HepG2 (cell line): ENCODE measurements around the gene SYCE3. TPM values are rescaled to one million over a fixed set of nuclear protein-coding genes. Genes with fewer than 3 reads are reported as not detected.

Source experiments
- ZNF10 ChIP-seq: sonication (generic); formaldehyde crosslinking; IDR thresholded peaks from 2 replicates; pipeline ENCODE4 v1.4.0; 2020; ENCODE audit warnings: mild to moderate bottlenecking, low read depth, missing genetic modification reagents, borderline replicate concordance
- polyA plus RNA-seq, 8 experiments: library from polyadenylated mRNA; depleted of rRNA in 3 of 8; stranded (reverse) in 7 of 8; unstranded in 1 of 8; fragments of >200 nt; fragmentation: Illumina TruSeq in 4 of 8; extraction: Trizol in 4 of 8; gene quantifications; 2 replicates each; pipeline versions ENCODE4 v1.2.1 to v1.2.3, GENCODE V29; 2011 to 2016; ENCODE audit warnings: low read depth in 4 of 8, missing spikeins in 1 of 8, mixed read lengths in 1 of 8; ENCODE audit not compliant: insufficient read depth in 1 of 8
- total RNA-seq, 5 experiments: library from RNA; depleted of rRNA; stranded (reverse); fragments of >200 nt; fragmentation: Illumina TruSeq; extraction: Trizol; gene quantifications; 2 replicates each; pipeline ENCODE4 v1.2.3, GENCODE V29; 2016; ENCODE audit warnings: low read depth in 1 of 5
- TF ChIP-seq, protein P1 (sequence below): sonication (generic); formaldehyde crosslinking; IDR thresholded peaks from 2 replicates; pipeline ENCODE4 v1.4.0; 2020; ENCODE audit warnings: mild to moderate bottlenecking, missing genetic modification reagents, borderline replicate concordance
- TF ChIP-seq, protein P2 (sequence below): sonication (generic); formaldehyde crosslinking; IDR thresholded peaks from 2 replicates; pipeline ENCODE4 v1.4.0; 2020; ENCODE audit warnings: mild to moderate bottlenecking, low read depth, missing genetic modification reagents
- TF ChIP-seq, protein P3 (sequence below): sonication (generic); formaldehyde crosslinking; IDR thresholded peaks from 2 replicates; pipeline ENCODE4 v1.8.0; 2022; ENCODE audit warnings: mild to moderate bottlenecking, missing genetic modification reagents, moderate library complexity
- TF ChIP-seq, protein P4 (sequence below): sonication (generic); formaldehyde crosslinking; IDR thresholded peaks from 2 replicates; pipeline ENCODE4 v1.4.0; 2020; ENCODE audit warnings: missing genetic modification reagents
- TF ChIP-seq, protein P5 (sequence below): sonication (generic); formaldehyde crosslinking; IDR thresholded peaks from 2 replicates; pipeline ENCODE4 v1.5.1; 2020; ENCODE audit warnings: mild to moderate bottlenecking, missing genetic modification reagents, moderate library complexity

Gene SYCE3
- total and polyA plus RNA-seq, 2 of the 13 experiments (the other 11 are each of a cell fraction or from before 2014, with no cell fraction given), result not detected

DNA sequence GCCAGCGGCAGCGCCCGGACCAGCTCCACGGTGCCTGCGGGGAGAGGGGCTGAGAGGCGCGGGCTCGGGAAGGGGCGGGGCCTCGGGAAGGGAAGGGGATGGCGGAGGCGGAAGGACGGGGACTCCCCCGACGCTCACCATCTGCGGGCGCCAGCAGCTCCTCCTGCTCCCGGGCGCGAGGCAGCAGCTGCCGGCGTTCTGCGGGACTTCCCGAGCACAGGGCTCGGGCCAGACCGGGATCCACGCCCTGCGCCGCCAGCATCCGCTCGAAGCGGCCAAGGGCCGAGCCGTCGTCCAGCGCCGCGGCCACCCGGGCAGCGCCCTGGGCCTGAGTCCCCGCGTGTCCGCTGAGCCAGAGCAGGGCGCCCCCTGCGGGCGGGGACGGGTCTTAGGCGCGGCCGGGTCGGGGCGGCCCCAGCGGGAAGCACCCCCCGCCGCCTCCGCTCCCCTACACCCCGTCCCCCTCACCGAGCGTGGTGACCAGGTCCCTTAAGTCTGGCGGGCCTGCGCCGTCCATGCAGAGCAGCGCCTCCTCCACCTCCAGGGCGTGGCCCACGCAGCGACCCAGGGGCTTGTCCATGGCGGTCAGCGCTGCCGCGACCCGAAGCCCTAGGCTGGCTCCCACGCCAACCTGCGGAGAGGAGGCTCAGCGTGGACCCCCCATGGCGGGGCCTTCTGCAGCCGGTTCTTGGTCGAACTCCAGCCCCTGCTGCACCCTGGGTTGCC, 36.4 kb downstream of the SYCE3 start (continued):
- TF ChIP-seq, protein P1, sequence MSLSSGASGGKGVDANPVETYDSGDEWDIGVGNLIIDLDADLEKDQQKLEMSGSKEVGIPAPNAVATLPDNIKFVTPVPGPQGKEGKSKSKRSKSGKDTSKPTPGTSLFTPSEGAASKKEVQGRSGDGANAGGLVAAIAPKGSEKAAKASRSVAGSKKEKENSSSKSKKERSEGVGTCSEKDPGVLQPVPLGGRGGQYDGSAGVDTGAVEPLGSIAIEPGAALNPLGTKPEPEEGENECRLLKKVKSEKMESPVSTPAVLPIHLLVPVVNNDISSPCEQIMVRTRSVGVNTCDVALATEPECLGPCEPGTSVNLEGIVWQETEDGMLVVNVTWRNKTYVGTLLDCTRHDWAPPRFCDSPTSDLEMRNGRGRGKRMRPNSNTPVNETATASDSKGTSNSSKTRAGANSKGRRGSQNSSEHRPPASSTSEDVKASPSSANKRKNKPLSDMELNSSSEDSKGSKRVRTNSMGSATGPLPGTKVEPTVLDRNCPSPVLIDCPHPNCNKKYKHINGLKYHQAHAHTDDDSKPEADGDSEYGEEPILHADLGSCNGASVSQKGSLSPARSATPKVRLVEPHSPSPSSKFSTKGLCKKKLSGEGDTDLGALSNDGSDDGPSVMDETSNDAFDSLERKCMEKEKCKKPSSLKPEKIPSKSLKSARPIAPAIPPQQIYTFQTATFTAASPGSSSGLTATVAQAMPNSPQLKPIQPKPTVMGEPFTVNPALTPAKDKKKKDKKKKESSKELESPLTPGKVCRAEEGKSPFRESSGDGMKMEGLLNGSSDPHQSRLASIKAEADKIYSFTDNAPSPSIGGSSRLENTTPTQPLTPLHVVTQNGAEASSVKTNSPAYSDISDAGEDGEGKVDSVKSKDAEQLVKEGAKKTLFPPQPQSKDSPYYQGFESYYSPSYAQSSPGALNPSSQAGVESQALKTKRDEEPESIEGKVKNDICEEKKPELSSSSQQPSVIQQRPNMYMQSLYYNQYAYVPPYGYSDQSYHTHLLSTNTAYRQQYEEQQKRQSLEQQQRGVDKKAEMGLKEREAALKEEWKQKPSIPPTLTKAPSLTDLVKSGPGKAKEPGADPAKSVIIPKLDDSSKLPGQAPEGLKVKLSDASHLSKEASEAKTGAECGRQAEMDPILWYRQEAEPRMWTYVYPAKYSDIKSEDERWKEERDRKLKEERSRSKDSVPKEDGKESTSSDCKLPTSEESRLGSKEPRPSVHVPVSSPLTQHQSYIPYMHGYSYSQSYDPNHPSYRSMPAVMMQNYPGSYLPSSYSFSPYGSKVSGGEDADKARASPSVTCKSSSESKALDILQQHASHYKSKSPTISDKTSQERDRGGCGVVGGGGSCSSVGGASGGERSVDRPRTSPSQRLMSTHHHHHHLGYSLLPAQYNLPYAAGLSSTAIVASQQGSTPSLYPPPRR (CRISPR knock-in tag), result no peak
- TF ChIP-seq ZNF10 (CRISPR knock-in tag), result no peak
- TF ChIP-seq, protein P2, sequence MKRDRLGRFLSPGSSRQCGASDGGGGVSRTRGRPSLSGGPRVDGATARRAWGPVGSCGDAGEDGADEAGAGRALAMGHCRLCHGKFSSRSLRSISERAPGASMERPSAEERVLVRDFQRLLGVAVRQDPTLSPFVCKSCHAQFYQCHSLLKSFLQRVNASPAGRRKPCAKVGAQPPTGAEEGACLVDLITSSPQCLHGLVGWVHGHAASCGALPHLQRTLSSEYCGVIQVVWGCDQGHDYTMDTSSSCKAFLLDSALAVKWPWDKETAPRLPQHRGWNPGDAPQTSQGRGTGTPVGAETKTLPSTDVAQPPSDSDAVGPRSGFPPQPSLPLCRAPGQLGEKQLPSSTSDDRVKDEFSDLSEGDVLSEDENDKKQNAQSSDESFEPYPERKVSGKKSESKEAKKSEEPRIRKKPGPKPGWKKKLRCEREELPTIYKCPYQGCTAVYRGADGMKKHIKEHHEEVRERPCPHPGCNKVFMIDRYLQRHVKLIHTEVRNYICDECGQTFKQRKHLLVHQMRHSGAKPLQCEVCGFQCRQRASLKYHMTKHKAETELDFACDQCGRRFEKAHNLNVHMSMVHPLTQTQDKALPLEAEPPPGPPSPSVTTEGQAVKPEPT, result no peak
- TF ChIP-seq, protein P3, sequence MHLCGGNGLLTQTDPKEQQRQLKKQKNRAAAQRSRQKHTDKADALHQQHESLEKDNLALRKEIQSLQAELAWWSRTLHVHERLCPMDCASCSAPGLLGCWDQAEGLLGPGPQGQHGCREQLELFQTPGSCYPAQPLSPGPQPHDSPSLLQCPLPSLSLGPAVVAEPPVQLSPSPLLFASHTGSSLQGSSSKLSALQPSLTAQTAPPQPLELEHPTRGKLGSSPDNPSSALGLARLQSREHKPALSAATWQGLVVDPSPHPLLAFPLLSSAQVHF (CRISPR knock-in tag), result peak; percentile 85
- TF ChIP-seq, protein P4, sequence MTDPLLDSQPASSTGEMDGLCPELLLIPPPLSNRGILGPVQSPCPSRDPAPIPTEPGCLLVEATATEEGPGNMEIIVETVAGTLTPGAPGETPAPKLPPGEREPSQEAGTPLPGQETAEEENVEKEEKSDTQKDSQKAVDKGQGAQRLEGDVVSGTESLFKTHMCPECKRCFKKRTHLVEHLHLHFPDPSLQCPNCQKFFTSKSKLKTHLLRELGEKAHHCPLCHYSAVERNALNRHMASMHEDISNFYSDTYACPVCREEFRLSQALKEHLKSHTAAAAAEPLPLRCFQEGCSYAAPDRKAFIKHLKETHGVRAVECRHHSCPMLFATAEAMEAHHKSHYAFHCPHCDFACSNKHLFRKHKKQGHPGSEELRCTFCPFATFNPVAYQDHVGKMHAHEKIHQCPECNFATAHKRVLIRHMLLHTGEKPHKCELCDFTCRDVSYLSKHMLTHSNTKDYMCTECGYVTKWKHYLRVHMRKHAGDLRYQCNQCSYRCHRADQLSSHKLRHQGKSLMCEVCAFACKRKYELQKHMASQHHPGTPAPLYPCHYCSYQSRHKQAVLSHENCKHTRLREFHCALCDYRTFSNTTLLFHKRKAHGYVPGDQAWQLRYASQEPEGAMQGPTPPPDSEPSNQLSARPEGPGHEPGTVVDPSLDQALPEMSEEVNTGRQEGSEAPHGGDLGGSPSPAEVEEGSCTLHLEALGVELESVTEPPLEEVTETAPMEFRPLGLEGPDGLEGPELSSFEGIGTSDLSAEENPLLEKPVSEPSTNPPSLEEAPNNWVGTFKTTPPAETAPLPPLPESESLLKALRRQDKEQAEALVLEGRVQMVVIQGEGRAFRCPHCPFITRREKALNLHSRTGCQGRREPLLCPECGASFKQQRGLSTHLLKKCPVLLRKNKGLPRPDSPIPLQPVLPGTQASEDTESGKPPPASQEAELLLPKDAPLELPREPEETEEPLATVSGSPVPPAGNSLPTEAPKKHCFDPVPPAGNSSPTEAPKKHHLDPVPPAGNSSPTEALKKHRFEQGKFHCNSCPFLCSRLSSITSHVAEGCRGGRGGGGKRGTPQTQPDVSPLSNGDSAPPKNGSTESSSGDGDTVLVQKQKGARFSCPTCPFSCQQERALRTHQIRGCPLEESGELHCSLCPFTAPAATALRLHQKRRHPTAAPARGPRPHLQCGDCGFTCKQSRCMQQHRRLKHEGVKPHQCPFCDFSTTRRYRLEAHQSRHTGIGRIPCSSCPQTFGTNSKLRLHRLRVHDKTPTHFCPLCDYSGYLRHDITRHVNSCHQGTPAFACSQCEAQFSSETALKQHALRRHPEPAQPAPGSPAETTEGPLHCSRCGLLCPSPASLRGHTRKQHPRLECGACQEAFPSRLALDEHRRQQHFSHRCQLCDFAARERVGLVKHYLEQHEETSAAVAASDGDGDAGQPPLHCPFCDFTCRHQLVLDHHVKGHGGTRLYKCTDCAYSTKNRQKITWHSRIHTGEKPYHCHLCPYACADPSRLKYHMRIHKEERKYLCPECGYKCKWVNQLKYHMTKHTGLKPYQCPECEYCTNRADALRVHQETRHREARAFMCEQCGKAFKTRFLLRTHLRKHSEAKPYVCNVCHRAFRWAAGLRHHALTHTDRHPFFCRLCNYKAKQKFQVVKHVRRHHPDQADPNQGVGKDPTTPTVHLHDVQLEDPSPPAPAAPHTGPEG, result no peak; the same call in 1 of the 2 replicates
- TF ChIP-seq, protein P5, sequence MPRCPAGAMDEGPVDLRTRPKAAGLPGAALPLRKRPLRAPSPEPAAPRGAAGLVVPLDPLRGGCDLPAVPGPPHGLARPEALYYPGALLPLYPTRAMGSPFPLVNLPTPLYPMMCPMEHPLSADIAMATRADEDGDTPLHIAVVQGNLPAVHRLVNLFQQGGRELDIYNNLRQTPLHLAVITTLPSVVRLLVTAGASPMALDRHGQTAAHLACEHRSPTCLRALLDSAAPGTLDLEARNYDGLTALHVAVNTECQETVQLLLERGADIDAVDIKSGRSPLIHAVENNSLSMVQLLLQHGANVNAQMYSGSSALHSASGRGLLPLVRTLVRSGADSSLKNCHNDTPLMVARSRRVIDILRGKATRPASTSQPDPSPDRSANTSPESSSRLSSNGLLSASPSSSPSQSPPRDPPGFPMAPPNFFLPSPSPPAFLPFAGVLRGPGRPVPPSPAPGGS (CRISPR knock-in tag), result 0 out of 2 replicates have a peak, but pooled peaks have one; percentile 30
